SK-N-MC (cell line): ENCODE measurements around the gene TMEM175.

Experiments used
- EZH2 ChIP-seq: fragments of 200-600 bp; sonication (generic); IDR thresholded peaks from one replicate; pipeline ENCODE4 v1.6.1; 2017; ENCODE audit warnings: antibody characterized with exemption
- FOXP2 ChIP-seq: optimal IDR thresholded peaks from 2 replicates; pipeline ENCODE3; 2011; ENCODE audit warnings: mild to moderate bottlenecking, moderate library complexity; ENCODE audit not compliant: insufficient read depth; ENCODE audit errors: extremely low read length, control extremely low read depth
- POLR2AphosphoS5 ChIP-seq: IDR thresholded peaks from 2 replicates; pipeline ENCODE4 v1.6.1; 2012; ENCODE audit warnings: mild to moderate bottlenecking, low read depth, low read length, borderline replicate concordance

DNA sequence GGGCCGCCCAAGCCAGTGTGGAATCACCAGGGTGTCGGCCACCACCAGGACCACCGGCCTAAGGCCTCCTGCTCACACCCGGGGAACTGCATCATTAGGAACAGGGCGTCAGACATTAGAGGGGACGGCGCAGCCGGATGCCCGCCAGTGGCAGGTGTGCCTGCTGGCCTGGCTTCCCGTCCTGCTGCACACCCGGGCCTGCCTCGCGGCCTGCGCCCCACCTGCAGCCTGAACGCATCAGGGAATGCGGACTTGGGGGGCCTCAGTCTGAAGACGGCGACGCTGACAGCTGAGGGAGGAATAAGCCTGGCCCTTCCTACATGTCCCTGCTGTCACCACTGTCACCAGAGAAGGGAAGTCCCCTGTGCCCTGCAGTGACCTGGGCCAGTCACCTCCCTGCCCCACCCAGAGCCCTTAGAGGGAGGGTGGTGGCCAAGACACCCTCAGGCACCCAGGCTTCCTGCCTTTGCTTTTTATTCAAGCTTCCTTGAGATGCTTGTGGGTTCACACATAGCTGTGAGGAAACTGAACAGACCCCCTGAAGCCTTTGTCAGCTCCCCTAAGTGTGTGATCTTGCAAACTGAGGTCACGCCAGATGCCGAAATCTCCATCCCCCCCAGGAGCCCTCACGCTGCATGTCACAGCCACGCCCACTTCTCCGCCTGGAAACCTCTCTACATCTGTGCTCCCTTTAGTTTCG lies 37.9 kb downstream of the TMEM175 start:
- TF ChIP-seq EZH2 (no peak), POLR2AphosphoS5 (no peak), FOXP2 (no peak)
